ENCODE results near the gene KYNU.
"Not testable (repeated sequence)": the region's sequence is repeated elsewhere in the genome, so short reads cannot be mapped to it uniquely, and the experiment has no call there.

The KYNU gene

GRCh38 chr2:142935563-142936089 is 58.2 kb downstream of the KYNU start:
- no peak for DNase-seq (ENCODE audit: insufficient read length, low spot score)
- TF ChIP-seq POLR2AphosphoS5 (IDR thresholded peaks at IDR 0.05; ENCODE audit: low read depth, low read length) = no peak
- no peak for TF ChIP-seq TAF1 (IDR thresholded peaks at IDR 0.05; ENCODE audit: low read depth, low read length)
- TF ChIP-seq POLR2A (IDR thresholded peaks at IDR 0.05; ENCODE audit: low read depth, low read length) = no peak
- no peak for TF ChIP-seq PAX5 (IDR thresholded peaks at IDR 0.05; ENCODE audit: insufficient read depth, low read length, severe bottlenecking)
- TF ChIP-seq POU2F2 (IDR thresholded peaks at IDR 0.05; ENCODE audit: low read depth, low read length) = no peak
- FAIRE-seq = no peak

GRCh38 chr2:142936629-142937028 is 59.2 kb downstream of the KYNU start:
- DNase-seq (ENCODE audit: insufficient read length, low spot score) (no peak), FAIRE-seq (no peak)
- TF ChIP-seq SPI1 (IDR thresholded peaks at IDR 0.05; ENCODE audit: low read depth, low read length) (no peak), PAX5 (IDR thresholded peaks at IDR 0.05; ENCODE audit: insufficient read depth, low read length, severe bottlenecking) (no peak), TAF1 (IDR thresholded peaks at IDR 0.05; ENCODE audit: low read depth, low read length) (no peak), POLR2A (IDR thresholded peaks at IDR 0.05; ENCODE audit: low read depth, low read length) (no peak), POLR2AphosphoS5 (IDR thresholded peaks at IDR 0.05; ENCODE audit: low read depth, low read length) (no peak), POU2F2 (IDR thresholded peaks at IDR 0.05; ENCODE audit: low read depth, low read length) (no peak)

- DNase-seq (ENCODE audit: insufficient read length, low spot score) (no peak), FAIRE-seq (no peak)
- TF ChIP-seq PAX5 (IDR thresholded peaks at IDR 0.05; ENCODE audit: insufficient read depth, low read length, severe bottlenecking) = no peak
- TF ChIP-seq POU2F2 (IDR thresholded peaks at IDR 0.05; ENCODE audit: low read depth, low read length) = no peak
- TF ChIP-seq TAF1 (IDR thresholded peaks at IDR 0.05; ENCODE audit: low read depth, low read length) = no peak
- no peak for TF ChIP-seq SPI1 (IDR thresholded peaks at IDR 0.05; ENCODE audit: low read depth, low read length)
- TF ChIP-seq POLR2AphosphoS5 (IDR thresholded peaks at IDR 0.05; ENCODE audit: low read depth, low read length) = no peak
- no peak for TF ChIP-seq POLR2A (IDR thresholded peaks at IDR 0.05; ENCODE audit: low read depth, low read length)
These were observed 59.9 kb downstream of the KYNU start for GRCh38 chr2:142937347-142937746.

GRCh38 chr2:142938240-142938639 is 60.8 kb downstream of the KYNU start:
- TF ChIP-seq SPI1 (IDR thresholded peaks at IDR 0.05; ENCODE audit: low read depth, low read length) (no peak), POLR2A (IDR thresholded peaks at IDR 0.05; ENCODE audit: low read depth, low read length) (no peak), TAF1 (IDR thresholded peaks at IDR 0.05; ENCODE audit: low read depth, low read length) (no peak), POLR2AphosphoS5 (IDR thresholded peaks at IDR 0.05; ENCODE audit: low read depth, low read length) (no peak), POU2F2 (IDR thresholded peaks at IDR 0.05; ENCODE audit: low read depth, low read length) (no peak), PAX5 (IDR thresholded peaks at IDR 0.05; ENCODE audit: insufficient read depth, low read length, severe bottlenecking) (no peak)
- FAIRE-seq (no peak), DNase-seq (ENCODE audit: insufficient read length, low spot score) (no peak)

GRCh38 chr2:142940606-142941223 is 63.3 kb downstream of the KYNU start:
- no peak for FAIRE-seq
- TF ChIP-seq POU2F2 (IDR thresholded peaks at IDR 0.05; ENCODE audit: low read depth, low read length) (no peak), POLR2AphosphoS5 (IDR thresholded peaks at IDR 0.05; ENCODE audit: low read depth, low read length) (no peak), POLR2A (IDR thresholded peaks at IDR 0.05; ENCODE audit: low read depth, low read length) (no peak), SPI1 (IDR thresholded peaks at IDR 0.05; ENCODE audit: low read depth, low read length) (no peak), PAX5 (IDR thresholded peaks at IDR 0.05; ENCODE audit: insufficient read depth, low read length, severe bottlenecking) (no peak), TAF1 (IDR thresholded peaks at IDR 0.05; ENCODE audit: low read depth, low read length) (no peak)
- no peak for DNase-seq (ENCODE audit: insufficient read length, low spot score)

GRCh38 chr2:142942690-142943089 is 65.2 kb downstream of the KYNU start:
- DNase-seq (ENCODE audit: insufficient read length, low spot score) (no peak), FAIRE-seq (no peak)
- TF ChIP-seq PAX5 (IDR thresholded peaks at IDR 0.05; ENCODE audit: insufficient read depth, low read length, severe bottlenecking) (no peak), POLR2A (IDR thresholded peaks at IDR 0.05; ENCODE audit: low read depth, low read length) (no peak), TAF1 (IDR thresholded peaks at IDR 0.05; ENCODE audit: low read depth, low read length) (no peak), SPI1 (IDR thresholded peaks at IDR 0.05; ENCODE audit: low read depth, low read length) (no peak), POLR2AphosphoS5 (IDR thresholded peaks at IDR 0.05; ENCODE audit: low read depth, low read length) (no peak), POU2F2 (IDR thresholded peaks at IDR 0.05; ENCODE audit: low read depth, low read length) (no peak)

GRCh38 chr2:142944264-142944663 is 66.8 kb downstream of the KYNU start:
- TF ChIP-seq PAX5 (IDR thresholded peaks at IDR 0.05; ENCODE audit: insufficient read depth, low read length, severe bottlenecking) (no peak), POLR2AphosphoS5 (IDR thresholded peaks at IDR 0.05; ENCODE audit: low read depth, low read length) (no peak), SPI1 (IDR thresholded peaks at IDR 0.05; ENCODE audit: low read depth, low read length) (no peak), TAF1 (IDR thresholded peaks at IDR 0.05; ENCODE audit: low read depth, low read length) (no peak), POU2F2 (IDR thresholded peaks at IDR 0.05; ENCODE audit: low read depth, low read length) (no peak), POLR2A (IDR thresholded peaks at IDR 0.05; ENCODE audit: low read depth, low read length) (no peak)
- DNase-seq (ENCODE audit: insufficient read length, low spot score) (no peak), FAIRE-seq (no peak)

GRCh38 chr2:142944721-142945120 is 67.3 kb downstream of the KYNU start:
- FAIRE-seq = no peak
- TF ChIP-seq SPI1 (IDR thresholded peaks at IDR 0.05; ENCODE audit: low read depth, low read length) = no peak
- TF ChIP-seq POLR2A (IDR thresholded peaks at IDR 0.05; ENCODE audit: low read depth, low read length) = no peak
- TF ChIP-seq POLR2AphosphoS5 (IDR thresholded peaks at IDR 0.05; ENCODE audit: low read depth, low read length) = no peak
- TF ChIP-seq TAF1 (IDR thresholded peaks at IDR 0.05; ENCODE audit: low read depth, low read length) = no peak
- TF ChIP-seq PAX5 (IDR thresholded peaks at IDR 0.05; ENCODE audit: insufficient read depth, low read length, severe bottlenecking) = no peak
- TF ChIP-seq POU2F2 (IDR thresholded peaks at IDR 0.05; ENCODE audit: low read depth, low read length) = no peak
- DNase-seq (ENCODE audit: insufficient read length, low spot score) = no peak

GRCh38 chr2:142946941-142947340 is 69.5 kb downstream of the KYNU start:
- FAIRE-seq (no peak), DNase-seq (ENCODE audit: insufficient read length, low spot score) (no peak)
- no peak for TF ChIP-seq PAX5 (IDR thresholded peaks at IDR 0.05; ENCODE audit: insufficient read depth, low read length, severe bottlenecking)
- TF ChIP-seq SPI1 (IDR thresholded peaks at IDR 0.05; ENCODE audit: low read depth, low read length) = no peak
- no peak for TF ChIP-seq POU2F2 (IDR thresholded peaks at IDR 0.05; ENCODE audit: low read depth, low read length)
- no peak for TF ChIP-seq TAF1 (IDR thresholded peaks at IDR 0.05; ENCODE audit: low read depth, low read length)
- no peak for TF ChIP-seq POLR2A (IDR thresholded peaks at IDR 0.05; ENCODE audit: low read depth, low read length)
- TF ChIP-seq POLR2AphosphoS5 (IDR thresholded peaks at IDR 0.05; ENCODE audit: low read depth, low read length) = no peak

- FAIRE-seq = not testable (repeated sequence)
These were observed 71.3 kb downstream of the KYNU start for GRCh38 chr2:142948723-142949122.

GRCh38 chr2:142950323-142950722 is 72.9 kb downstream of the KYNU start:
- not testable (repeated sequence) for FAIRE-seq; DNase-seq (ENCODE audit: insufficient read length, low spot score)

More at GRCh38 chr2:142948723-142949122, 71.3 kb downstream of the KYNU start:
- not testable (repeated sequence) for DNase-seq (ENCODE audit: insufficient read length, low spot score)

All from GM12891 (cell line).